Loucy (cell line): ENCODE results near the gene PROC.

Experiments
- H2AFZ ChIP-seq: fragments of 200-600 bp; sonication (generic); 2 replicates; pipeline ENCODE4 v1.6.0; 2016; ENCODE audit warnings: antibody characterized with exemption, mild to moderate bottlenecking, low read length, moderate library complexity
- H3F3A ChIP-seq: fragments of 200-600 bp; 2 replicates; pipeline ENCODE4 v1.6.0; 2016; ENCODE audit warnings: antibody characterized with exemption, low read depth, mild to moderate bottlenecking
- H3K27me3 ChIP-seq: fragments of 200-600 bp; sonication (generic); 2 replicates; pipeline ENCODE4 v1.6.1; 2014; ENCODE audit warnings: low read length, mild to moderate bottlenecking; ENCODE audit not compliant: insufficient read depth, poor library complexity, severe bottlenecking
- H3K36me3 ChIP-seq: fragments of 200-600 bp; sonication (generic); 2 replicates; pipeline ENCODE4 v1.6.1; 2016; ENCODE audit warnings: low read length; ENCODE audit not compliant: insufficient read depth
- H3K4me1 ChIP-seq: fragments of 200-600 bp; sonication (generic); 2 replicates; pipeline ENCODE4 v1.5.1; 2014; ENCODE audit warnings: low read length, mild to moderate bottlenecking; ENCODE audit not compliant: insufficient read depth, poor library complexity, severe bottlenecking
- H3K4me2 ChIP-seq: fragments of 200-600 bp; sonication (generic); 2 replicates; pipeline ENCODE4 v1.6.0; 2014; ENCODE audit warnings: antibody characterized with exemption, low read length, low read depth, mild to moderate bottlenecking; ENCODE audit not compliant: poor library complexity, severe bottlenecking
- H3K4me3 ChIP-seq: fragments of 200-600 bp; sonication (generic); 2 replicates; pipeline ENCODE4 v1.5.1; 2014; ENCODE audit warnings: low read length, mild to moderate bottlenecking, mixed read lengths; ENCODE audit not compliant: poor library complexity, severe bottlenecking
- H3K79me2 ChIP-seq: fragments of 200-600 bp; sonication (generic); 2 replicates; pipeline ENCODE4 v1.6.1; 2014; ENCODE audit warnings: low read length; ENCODE audit not compliant: insufficient read depth
- H3K9ac ChIP-seq: fragments of 200-600 bp; sonication (generic); 2 replicates; pipeline ENCODE4 v1.6.0; 2014; ENCODE audit warnings: mild to moderate bottlenecking, low read depth, low read length, moderate library complexity; ENCODE audit not compliant: poor library complexity, severe bottlenecking
- H3K9me2 ChIP-seq: fragments of 200-600 bp; sonication (generic); replicated peaks from 2 replicates; pipeline ENCODE4 v1.6.1; 2016; ENCODE audit warnings: low read depth, low read length, mixed read lengths
- H3K9me3 ChIP-seq: fragments of 200-600 bp; sonication (generic); 2 replicates; pipeline ENCODE4 v1.6.1; 2014; ENCODE audit warnings: mild to moderate bottlenecking, antibody characterized with exemption, low read length, low read depth; ENCODE audit not compliant: insufficient read depth
- H4K20me1 ChIP-seq: fragments of 200-600 bp; sonication (generic); 2 replicates; pipeline ENCODE4 v1.6.0; 2014; ENCODE audit warnings: antibody characterized with exemption, low read length, mild to moderate bottlenecking; ENCODE audit not compliant: insufficient read depth, poor library complexity, severe bottlenecking
- EZH2phosphoT487 ChIP-seq: fragments of 200-600 bp; IDR thresholded peaks from 2 replicates; pipeline ENCODE4 v1.6.1; 2018; ENCODE audit warnings: antibody characterized with exemption, mild to moderate bottlenecking, moderate library complexity, borderline replicate concordance
- TF ChIP-seq, protein P1 (sequence below): fragments of 200-600 bp; sonication (generic); conservative IDR thresholded peaks from 2 replicates; pipeline ENCODE4 v1.5.1; 2014; ENCODE audit warnings: mild to moderate bottlenecking, antibody characterized with exemption, low read length

The PROC gene

GRCh38 chr2:127437781-127438726, 19.8 kb downstream of the PROC start:
- no peak overlapping the region for H3K9ac ChIP-seq
- no peaks in the 10 kb centered on the region for H4K20me1 ChIP-seq
- TF ChIP-seq, protein P1, sequence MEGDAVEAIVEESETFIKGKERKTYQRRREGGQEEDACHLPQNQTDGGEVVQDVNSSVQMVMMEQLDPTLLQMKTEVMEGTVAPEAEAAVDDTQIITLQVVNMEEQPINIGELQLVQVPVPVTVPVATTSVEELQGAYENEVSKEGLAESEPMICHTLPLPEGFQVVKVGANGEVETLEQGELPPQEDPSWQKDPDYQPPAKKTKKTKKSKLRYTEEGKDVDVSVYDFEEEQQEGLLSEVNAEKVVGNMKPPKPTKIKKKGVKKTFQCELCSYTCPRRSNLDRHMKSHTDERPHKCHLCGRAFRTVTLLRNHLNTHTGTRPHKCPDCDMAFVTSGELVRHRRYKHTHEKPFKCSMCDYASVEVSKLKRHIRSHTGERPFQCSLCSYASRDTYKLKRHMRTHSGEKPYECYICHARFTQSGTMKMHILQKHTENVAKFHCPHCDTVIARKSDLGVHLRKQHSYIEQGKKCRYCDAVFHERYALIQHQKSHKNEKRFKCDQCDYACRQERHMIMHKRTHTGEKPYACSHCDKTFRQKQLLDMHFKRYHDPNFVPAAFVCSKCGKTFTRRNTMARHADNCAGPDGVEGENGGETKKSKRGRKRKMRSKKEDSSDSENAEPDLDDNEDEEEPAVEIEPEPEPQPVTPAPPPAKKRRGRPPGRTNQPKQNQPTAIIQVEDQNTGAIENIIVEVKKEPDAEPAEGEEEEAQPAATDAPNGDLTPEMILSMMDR = no peak
- no peak for TF ChIP-seq EZH2phosphoT487
- H3K9me2 ChIP-seq = no peaks in the 10 kb centered on the region
- H3K36me3 ChIP-seq = no peaks in the 10 kb centered on the region
- no peak overlapping the region for H2AFZ ChIP-seq
- no peaks in the 10 kb centered on the region for H3K79me2 ChIP-seq
- H3K4me1 ChIP-seq = no peaks in the 10 kb centered on the region
- no peaks in the 10 kb centered on the region for H3K27me3 ChIP-seq
- no peak overlapping the region for H3K4me3 ChIP-seq
- H3K9me3 ChIP-seq = no peaks in the 10 kb centered on the region; the same call in 1 of the 2 replicates
- H3K4me2 ChIP-seq = no peak overlapping the region
- no peaks in the 10 kb centered on the region for H3F3A ChIP-seq

DNA sequence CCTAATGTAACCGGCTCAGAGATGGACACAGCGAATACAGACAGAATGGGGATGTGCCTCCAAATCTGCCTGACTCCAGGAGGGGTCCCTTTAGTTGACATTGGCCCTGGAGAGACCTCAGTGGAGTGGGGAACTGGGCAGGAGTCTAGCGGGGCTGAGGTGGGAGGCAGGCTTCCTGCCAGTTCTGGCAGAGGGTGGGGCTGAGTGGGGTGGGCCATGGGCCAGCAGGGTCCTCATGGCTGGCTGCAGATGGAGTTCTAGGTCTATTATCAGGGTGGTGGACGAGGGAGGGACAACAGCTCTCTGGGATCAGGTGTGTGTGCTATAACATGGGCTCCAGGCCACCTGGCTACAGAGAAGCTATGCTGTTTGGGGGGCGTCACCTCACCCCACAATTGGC, 21.1 kb downstream of the PROC start:
- Histone ChIP-seq H3K79me2 (no peaks in the 10 kb centered on the region), H3K9me2 (no peaks in the 10 kb centered on the region), H2AFZ (no peak overlapping the region), H3K4me1 (no peaks in the 10 kb centered on the region), H3K27me3 (no peaks in the 10 kb centered on the region), H4K20me1 (no peaks in the 10 kb centered on the region), H3K4me3 (no peak overlapping the region), H3F3A (no peaks in the 10 kb centered on the region), H3K4me2 (no peak overlapping the region), H3K36me3 (no peaks in the 10 kb centered on the region), H3K9me3 (no peaks in the 10 kb centered on the region; the same call in 1 of the 2 replicates), H3K9ac (no peak overlapping the region)
- no peak for TF ChIP-seq EZH2phosphoT487
- TF ChIP-seq, protein P1 = no peak

DNA sequence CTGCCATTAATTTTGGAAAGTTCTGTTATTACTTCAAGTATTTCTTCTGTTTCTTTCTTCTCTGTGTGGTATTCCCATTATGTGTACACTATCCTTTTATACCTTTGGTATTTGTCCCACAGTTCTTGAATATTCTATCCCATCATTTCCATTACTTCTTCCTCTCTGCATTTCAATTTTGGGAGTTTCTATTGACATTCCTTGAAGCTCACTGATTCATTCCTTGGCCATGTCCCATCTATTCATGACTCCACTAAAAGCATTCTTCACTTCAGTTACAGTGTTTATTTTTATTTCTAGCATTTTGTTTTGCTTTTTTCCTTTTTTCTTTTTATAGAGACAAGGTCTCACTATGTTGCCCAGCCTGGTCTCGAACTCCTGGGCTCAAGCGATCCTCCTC, 30.3 kb downstream of the PROC start:
- Histone ChIP-seq H3K4me2 (no peak overlapping the region), H4K20me1 (no peaks in the 10 kb centered on the region), H3K4me3 (no peak overlapping the region), H3F3A (no peaks in the 10 kb centered on the region), H3K9me3 (no peaks in the 10 kb centered on the region), H2AFZ (no peak overlapping the region), H3K36me3 (no peaks in the 10 kb centered on the region), H3K9ac (no peak overlapping the region), H3K9me2 (no peaks in the 10 kb centered on the region), H3K79me2 (no peaks in the 10 kb centered on the region), H3K4me1 (no peaks in the 10 kb centered on the region), H3K27me3 (no peaks in the 10 kb centered on the region)
- no peak for TF ChIP-seq EZH2phosphoT487
- TF ChIP-seq, protein P1 = no peak
